SH-SY5Y (cell line): ENCODE measurements around the gene PUDP.

ENCODE experiments used
- GATA2 ChIP-seq: IDR thresholded peaks from 2 replicates; pipeline ENCODE4 v1.6.1; 2011; ENCODE audit warnings: mild to moderate bottlenecking, low read depth, low read length
- GATA3 ChIP-seq: IDR thresholded peaks from 2 replicates; pipeline ENCODE4 v1.6.1; 2011; ENCODE audit warnings: low read depth, mild to moderate bottlenecking, low read length, moderate library complexity

PUDP gene

DNA sequence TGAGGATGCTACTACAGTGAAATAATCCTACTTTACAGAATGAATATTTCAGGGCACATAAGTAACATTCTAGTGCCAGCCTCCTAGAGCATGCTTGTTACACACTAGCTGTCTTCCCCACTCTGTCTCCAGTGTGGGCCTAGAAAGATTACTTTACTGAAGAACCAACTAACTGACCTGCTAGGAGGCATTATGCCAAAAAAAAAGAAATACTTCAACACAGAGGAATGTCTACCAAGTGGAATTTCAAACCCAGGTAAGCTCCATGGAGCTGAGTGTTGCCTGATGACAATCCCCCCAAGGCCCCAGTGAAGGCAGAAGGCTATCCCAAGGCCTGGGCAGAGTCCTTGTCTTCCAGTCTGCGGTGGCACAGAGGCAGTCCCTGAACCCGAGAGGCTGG is 41.3 kb downstream of the PUDP start:
- TF ChIP-seq GATA2: no peak
- no peak for TF ChIP-seq GATA3

DNA sequence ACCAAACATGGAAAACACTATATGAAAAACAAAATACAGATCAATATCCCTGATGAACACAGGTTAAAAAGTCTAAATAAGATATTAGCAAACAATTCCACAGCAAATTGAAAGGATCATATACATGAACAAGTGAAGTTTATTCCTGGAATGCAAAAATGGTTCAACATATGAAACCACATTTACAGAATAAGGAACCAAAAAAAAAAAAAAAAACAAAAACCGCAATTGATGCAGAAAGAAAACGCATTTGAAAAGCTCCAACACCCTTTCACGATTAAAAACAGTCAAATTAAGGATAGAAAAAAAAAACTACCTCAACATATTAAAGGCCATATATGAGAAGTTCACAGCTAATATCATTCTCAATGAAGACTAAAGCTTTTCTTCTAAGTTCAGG is 45.8 kb downstream of the PUDP start:
- TF ChIP-seq GATA3 (no peak), GATA2 (no peak)

DNA sequence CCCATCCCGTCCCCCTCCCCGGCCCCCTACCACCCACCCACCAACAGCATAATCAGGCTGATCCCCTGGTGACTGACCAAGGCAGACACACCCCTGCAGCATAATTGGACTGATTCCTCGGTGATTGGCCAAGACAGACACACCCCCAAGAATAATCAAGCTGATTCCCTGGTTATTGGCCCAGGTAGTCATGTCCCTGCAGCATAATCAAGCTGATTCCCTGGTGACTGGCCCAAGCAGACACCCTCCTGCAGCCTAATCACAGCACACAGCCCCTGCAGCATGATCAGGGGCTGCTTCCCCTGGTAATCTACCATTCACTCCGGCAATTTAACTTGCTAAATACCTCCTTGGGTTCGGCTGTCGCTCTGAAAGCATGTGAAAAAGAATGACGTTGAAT is 47.9 kb downstream of the PUDP start:
- TF ChIP-seq GATA3 (no peak), GATA2 (no peak)

GRCh38 chrX:7093305-7093704 is 54.6 kb downstream of the PUDP start:
- no peak for TF ChIP-seq GATA2
- TF ChIP-seq GATA3: no peak

DNA sequence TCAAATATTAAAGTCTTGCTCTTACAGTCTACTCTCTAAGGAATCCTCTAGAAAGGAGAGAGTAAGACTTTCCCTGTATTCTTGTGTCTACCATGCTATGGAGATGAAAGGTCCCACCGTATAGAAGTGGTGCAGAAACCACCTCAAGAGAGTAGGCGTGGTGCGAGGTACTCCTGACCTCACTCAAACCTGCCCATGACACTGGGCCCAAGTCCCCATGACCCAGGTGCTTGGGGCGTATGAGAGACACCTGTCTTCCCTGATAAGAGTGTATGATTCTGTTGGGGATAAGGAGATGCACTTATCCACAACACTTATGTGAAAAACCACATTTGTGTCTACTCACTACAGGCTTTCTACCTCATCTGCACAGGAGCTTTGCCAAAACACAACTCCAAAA is 55.4 kb downstream of the PUDP start:
- TF ChIP-seq GATA3 (no peak), GATA2 (no peak)

DNA sequence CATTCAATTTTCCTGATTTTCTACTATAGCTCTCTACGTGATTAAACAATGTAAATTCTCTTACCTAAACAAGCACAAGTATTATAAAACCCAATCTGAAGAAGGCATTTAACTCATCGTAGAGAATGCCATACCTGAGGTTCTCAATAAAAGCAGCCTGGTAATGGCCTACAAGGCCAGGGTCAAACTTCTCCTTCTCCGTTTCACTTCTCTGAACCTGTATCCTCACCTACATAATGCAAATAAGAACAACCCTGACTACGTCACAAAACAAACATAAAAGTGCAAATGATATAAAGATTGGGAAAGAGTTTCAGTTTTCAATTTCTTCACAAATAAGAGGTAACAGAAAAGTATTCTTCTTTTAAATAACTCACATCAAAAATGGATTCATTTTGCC is 56.0 kb downstream of the PUDP start:
- TF ChIP-seq GATA3 (no peak), GATA2 (no peak)

GRCh38 chrX:7090641-7091040 is 57.3 kb downstream of the PUDP start:
- no peak for TF ChIP-seq GATA3
- no peak for TF ChIP-seq GATA2

DNA sequence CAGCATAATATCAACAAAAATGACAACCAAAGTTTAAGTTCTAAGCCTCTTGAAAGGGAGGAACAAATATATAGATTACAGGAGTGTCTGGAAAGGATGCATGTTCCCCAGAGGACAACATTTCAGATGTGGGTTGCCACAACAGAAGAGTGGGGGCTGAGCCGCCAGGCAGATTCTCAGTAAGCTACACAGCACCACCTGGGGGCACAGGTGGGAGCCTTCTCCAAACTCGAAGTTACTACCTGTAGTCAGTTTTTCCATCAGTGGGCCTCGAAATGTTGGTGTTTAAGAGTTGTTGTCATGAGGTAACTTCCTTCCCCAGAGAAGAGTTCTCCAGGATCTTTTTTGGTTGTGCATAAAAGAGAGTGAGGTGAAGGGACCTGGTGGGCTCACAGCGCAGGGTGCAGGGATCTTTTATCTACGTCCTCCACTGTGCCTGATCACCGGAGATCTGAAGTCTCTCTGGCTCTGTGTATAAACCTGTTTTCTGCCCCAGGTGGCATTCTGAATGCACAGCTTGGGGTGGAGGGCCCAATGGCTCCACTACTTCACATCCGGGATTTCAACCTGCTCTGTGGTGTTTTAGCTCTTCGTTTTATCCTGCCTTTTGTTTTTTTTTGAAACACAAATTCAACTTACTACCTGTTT is 58.9 kb downstream of the PUDP start:
- TF ChIP-seq GATA3: no peak
- TF ChIP-seq GATA2: no peak

- no peak for TF ChIP-seq GATA3
- TF ChIP-seq GATA2: no peak
These were observed 61.6 kb downstream of the PUDP start for GRCh38 chrX:7086384-7086783.

GRCh38 chrX:7085879-7086278 is 62.1 kb downstream of the PUDP start:
- TF ChIP-seq GATA2 (no peak), GATA3 (no peak)

GRCh38 chrX:7084841-7085240 is 63.1 kb downstream of the PUDP start:
- no peak for TF ChIP-seq GATA3
- no peak for TF ChIP-seq GATA2

DNA sequence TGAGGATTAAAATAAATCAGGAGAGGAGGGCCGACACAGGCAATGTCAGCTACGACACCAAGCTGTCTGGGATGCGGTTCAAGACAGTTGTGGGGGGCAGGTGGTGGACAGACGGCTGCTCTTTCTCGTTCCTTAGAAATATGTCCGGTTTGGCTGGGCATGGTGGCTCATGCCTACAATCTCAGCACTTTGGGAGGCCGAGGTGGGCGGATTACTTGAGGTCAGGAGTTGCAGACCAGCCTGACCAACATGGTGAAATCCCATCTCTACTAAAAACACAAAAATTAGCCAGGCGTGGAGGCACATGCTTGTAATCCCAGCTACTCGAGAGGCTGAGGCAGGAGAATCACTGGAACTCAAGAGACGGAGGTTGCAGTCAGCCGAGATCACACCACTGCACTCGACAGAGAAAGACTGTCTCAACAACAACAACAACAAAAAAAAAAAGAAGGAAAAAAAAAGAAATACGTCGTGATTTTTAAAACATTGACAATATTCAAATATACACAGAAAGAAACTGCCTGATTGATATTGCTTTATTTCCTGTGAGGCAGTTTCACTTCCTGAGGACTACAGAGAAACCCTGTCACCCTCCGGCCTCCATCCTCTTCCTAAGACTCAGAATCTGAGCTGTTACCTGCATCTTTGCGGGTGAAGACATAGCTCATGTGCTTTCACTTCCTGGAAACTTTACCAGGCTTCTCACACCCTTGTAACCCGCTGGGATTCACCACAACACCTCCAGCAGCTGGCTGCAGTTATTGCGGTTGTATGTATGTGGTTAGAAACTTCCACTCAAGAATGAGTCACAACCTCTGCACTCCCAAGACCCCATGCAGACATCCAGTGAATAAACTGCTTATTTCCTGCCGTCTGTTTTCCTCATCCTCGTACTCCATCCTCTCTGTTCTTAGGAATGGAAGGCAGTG is 64.2 kb downstream of the PUDP start:
- TF ChIP-seq GATA3: no peak
- no peak for TF ChIP-seq GATA2

- TF ChIP-seq GATA3 (no peak), GATA2 (no peak)
These were observed 64.9 kb downstream of the PUDP start for GRCh38 chrX:7083021-7083420.

- TF ChIP-seq GATA2: no peak
- TF ChIP-seq GATA3: no peak
These were observed 65.4 kb downstream of the PUDP start for GRCh38 chrX:7082556-7082955.
